Measurements from ENCODE around the gene SYCE1.
"Not testable (repeated sequence)": the region's sequence is repeated elsewhere in the genome, so short reads cannot be mapped to it uniquely, and the experiment has no call there.

Gene SYCE1

DNA sequence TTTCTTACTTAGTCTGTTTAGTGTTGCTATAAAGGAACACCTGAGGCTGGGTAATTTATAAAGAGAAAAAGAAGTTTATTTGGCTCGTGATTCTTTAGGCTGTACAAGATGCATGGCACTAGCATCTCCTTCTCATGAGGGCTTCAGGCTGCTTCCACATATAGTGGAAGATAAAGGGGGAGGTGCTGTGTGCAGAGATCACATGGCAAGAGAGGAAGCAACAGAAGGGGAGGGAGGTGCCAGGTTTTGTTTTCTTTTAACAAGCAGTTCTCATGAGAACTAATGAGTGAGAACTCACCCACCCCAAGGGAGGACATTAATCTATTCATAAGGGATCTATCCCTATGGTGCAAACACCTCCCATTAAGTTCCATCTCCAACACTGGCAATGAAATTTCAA lies 20.9 kb downstream of the SYCE1 start:
- H3K79me2 ChIP-seq (ENCODE audit: insufficient read depth, low read depth) = no peaks in the 10 kb centered on the region
- H3K4me1 ChIP-seq (ENCODE audit: low read depth, poor library complexity, severe bottlenecking) = no peaks in the 10 kb centered on the region
- TF ChIP-seq, protein P1, sequence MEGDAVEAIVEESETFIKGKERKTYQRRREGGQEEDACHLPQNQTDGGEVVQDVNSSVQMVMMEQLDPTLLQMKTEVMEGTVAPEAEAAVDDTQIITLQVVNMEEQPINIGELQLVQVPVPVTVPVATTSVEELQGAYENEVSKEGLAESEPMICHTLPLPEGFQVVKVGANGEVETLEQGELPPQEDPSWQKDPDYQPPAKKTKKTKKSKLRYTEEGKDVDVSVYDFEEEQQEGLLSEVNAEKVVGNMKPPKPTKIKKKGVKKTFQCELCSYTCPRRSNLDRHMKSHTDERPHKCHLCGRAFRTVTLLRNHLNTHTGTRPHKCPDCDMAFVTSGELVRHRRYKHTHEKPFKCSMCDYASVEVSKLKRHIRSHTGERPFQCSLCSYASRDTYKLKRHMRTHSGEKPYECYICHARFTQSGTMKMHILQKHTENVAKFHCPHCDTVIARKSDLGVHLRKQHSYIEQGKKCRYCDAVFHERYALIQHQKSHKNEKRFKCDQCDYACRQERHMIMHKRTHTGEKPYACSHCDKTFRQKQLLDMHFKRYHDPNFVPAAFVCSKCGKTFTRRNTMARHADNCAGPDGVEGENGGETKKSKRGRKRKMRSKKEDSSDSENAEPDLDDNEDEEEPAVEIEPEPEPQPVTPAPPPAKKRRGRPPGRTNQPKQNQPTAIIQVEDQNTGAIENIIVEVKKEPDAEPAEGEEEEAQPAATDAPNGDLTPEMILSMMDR (conservative IDR thresholded peaks at IDR 0.05; ENCODE audit: low read depth, low read length) = no peak
- no peak overlapping the region for H3K9ac ChIP-seq
- no peak overlapping the region for H3K4me3 ChIP-seq (IDR thresholded peaks at IDR 0.05; ENCODE audit: insufficient read depth, low read depth, low read length)
- H3K27me3 ChIP-seq (ENCODE audit: insufficient read depth, low read depth) = peaks cover 2% of the 10 kb centered on the region; the same call in 1 of the 2 replicates
- H3K36me3 ChIP-seq (ENCODE audit: insufficient read depth) = no peaks in the 10 kb centered on the region
- H2AFZ ChIP-seq (ENCODE audit: low read depth) = no peak overlapping the region
- no peak overlapping the region for H3K4me2 ChIP-seq
- H4K20me1 ChIP-seq (ENCODE audit: insufficient read depth) = no peaks in the 10 kb centered on the region
- H3K27ac ChIP-seq = no peak overlapping the region

DNA sequence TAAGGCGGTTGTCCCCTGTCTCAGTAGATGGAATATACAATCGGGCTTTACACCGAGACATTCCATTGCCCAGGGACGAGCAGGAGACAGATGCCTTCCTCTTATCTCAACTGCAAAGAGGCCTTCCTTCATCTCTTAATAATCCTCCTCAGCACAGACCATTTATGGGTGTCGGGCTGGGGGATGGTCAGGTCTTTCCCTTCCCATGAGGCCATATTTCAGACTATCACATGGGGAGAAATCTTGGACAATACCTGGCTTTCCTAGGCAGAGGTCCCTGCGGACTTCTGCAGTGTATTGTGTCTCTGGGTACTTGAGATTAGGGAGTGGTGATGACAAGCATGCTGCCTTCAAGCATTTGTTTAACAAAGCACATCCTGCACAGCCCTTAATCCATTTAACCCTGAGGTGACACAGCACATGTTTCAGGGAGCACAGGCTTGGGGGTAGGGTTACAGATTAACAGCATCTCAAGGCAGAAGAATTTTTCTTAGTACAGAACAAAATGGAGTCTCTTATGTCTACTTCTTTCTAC lies 23.9 kb downstream of the SYCE1 start:
- H3K4me1 ChIP-seq (ENCODE audit: low read depth, poor library complexity, severe bottlenecking); H3K79me2 ChIP-seq (ENCODE audit: insufficient read depth, low read depth); H3K36me3 ChIP-seq (ENCODE audit: insufficient read depth); H4K20me1 ChIP-seq (ENCODE audit: insufficient read depth); H3K27me3 ChIP-seq (ENCODE audit: insufficient read depth, low read depth); H3K4me3 ChIP-seq (IDR thresholded peaks at IDR 0.05; ENCODE audit: insufficient read depth, low read depth, low read length); H2AFZ ChIP-seq (ENCODE audit: low read depth); H3K27ac ChIP-seq; H3K9ac ChIP-seq; H3K4me2 ChIP-seq: not testable (repeated sequence)

DNA sequence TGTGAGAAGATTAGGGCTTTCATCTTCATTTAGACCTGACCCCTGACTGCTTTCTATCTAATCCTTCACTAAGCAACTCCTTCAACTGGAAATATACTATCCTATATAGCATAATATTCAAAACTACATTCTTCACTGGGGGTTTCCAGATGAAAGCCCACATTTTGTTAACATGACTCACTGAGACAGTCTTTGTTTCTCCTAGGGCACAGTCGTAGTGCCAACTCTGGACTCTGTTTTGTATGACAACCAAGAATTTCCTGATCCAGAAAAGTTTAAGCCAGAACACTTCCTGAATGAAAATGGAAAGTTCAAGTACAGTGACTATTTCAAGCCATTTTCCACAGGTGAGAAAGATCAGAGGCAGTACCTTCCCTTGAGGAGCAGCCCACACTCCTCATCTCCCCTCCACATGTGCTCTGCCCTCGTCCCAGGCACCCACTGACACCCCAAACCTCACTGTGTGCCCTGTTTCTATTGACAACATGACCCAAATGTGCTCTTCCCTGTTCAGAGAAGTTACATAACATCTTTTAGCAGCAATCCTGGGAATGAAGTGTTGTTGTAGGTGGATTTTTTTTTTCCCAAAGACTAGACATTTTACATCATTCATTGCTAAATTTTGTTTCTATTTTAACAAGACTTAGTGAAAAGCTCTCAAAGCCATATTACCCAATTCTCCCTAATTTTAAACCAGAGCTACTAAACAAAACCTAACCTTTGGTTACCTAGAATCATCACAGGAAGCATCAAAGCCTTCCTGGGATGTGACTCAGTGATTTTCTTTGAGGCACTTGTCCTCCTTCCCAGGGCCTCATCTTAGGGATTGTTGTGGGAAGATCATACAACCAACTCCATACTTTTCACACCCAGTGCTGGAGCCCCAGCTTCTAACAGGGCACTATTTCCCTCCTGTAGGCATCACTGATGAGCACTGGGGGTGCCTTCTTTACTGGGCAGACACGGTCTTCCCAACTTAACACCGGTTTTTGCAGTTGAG lies 27.5 kb downstream of the SYCE1 start:
- no peaks in the 10 kb centered on the region for H4K20me1 ChIP-seq (ENCODE audit: insufficient read depth)
- H2AFZ ChIP-seq (ENCODE audit: low read depth) = no peak overlapping the region
- H3K36me3 ChIP-seq (ENCODE audit: insufficient read depth) = no peaks in the 10 kb centered on the region
- H3K4me2 ChIP-seq = no peak overlapping the region
- no peaks in the 10 kb centered on the region for H3K79me2 ChIP-seq (ENCODE audit: insufficient read depth, low read depth)
- H3K4me3 ChIP-seq (IDR thresholded peaks at IDR 0.05; ENCODE audit: insufficient read depth, low read depth, low read length) = no peak overlapping the region
- H3K9ac ChIP-seq = no peak overlapping the region
- TF ChIP-seq, protein P1 (conservative IDR thresholded peaks at IDR 0.05; ENCODE audit: low read depth, low read length) = no peak
- H3K27me3 ChIP-seq (ENCODE audit: insufficient read depth, low read depth) = peaks cover 2% of the 10 kb centered on the region; the same call in 1 of the 2 replicates
- no peak overlapping the region for H3K27ac ChIP-seq
- H3K4me1 ChIP-seq (ENCODE audit: low read depth, poor library complexity, severe bottlenecking) = no peaks in the 10 kb centered on the region

DNA sequence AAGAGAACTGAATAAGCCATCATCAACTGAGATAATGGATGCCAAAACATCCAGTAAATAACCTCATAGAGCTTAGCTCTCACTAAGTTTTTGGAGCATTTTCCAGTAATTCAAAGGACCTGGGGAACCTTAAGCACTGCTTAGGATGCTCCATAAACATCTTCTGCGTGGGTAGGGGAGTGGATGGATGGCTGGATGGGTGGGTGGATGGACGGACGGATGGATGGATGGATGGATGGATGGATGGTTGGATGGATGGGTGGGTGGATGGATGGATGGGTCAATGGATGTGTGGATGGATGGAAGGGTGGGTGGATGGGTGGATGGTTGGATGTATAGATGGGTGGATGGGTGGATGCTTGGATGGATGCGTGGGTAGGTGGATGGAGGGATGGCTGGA lies 29.2 kb downstream of the SYCE1 start:
- no peaks in the 10 kb centered on the region for H4K20me1 ChIP-seq (ENCODE audit: insufficient read depth)
- H2AFZ ChIP-seq (ENCODE audit: low read depth) = no peak overlapping the region
- H3K27me3 ChIP-seq (ENCODE audit: insufficient read depth, low read depth) = peaks cover 4% of the 10 kb centered on the region; the same call in 1 of the 2 replicates
- H3K4me3 ChIP-seq (IDR thresholded peaks at IDR 0.05; ENCODE audit: insufficient read depth, low read depth, low read length) = no peak overlapping the region
- no peaks in the 10 kb centered on the region for H3K4me1 ChIP-seq (ENCODE audit: low read depth, poor library complexity, severe bottlenecking)
- no peaks in the 10 kb centered on the region for H3K79me2 ChIP-seq (ENCODE audit: insufficient read depth, low read depth)
- no peak overlapping the region for H3K27ac ChIP-seq
- H3K36me3 ChIP-seq (ENCODE audit: insufficient read depth) = no peaks in the 10 kb centered on the region
- H3K4me2 ChIP-seq = no peak overlapping the region
- H3K9ac ChIP-seq = no peak overlapping the region
- TF ChIP-seq, protein P1 (conservative IDR thresholded peaks at IDR 0.05; ENCODE audit: low read depth, low read length) = no peak

All from KMS-11 (cell line).